SH-SY5Y (cell line): Measurements from ENCODE around the gene RNASE2.

Experiments
- GATA2 ChIP-seq: IDR thresholded peaks from 2 replicates; pipeline ENCODE4 v1.6.1; 2011; ENCODE audit warnings: mild to moderate bottlenecking, low read depth, low read length
- GATA3 ChIP-seq: IDR thresholded peaks from 2 replicates; pipeline ENCODE4 v1.6.1; 2011; ENCODE audit warnings: low read depth, mild to moderate bottlenecking, low read length, moderate library complexity

GRCh38 chr14:20997564-20997963, 42.3 kb downstream of the RNASE2 start:
- TF ChIP-seq GATA2: no peak
- no peak for TF ChIP-seq GATA3
